Measurements from ENCODE around the gene CTXN2. TPM values are rescaled to one million over a fixed set of nuclear protein-coding genes. Genes with fewer than 3 reads are reported as not detected.
A peak's percentile ranks its signal among the peaks of the same experiment; 100 is the strongest.

The CTXN2 gene
- total RNA-seq (under 1 TPM in 2 of 4 donors, not detected in 2; 0.16 to 0.27 TPM), polyA plus RNA-seq (under 1 TPM in 1 of 3 donors, not detected in 2; 0.13 TPM)

DNA sequence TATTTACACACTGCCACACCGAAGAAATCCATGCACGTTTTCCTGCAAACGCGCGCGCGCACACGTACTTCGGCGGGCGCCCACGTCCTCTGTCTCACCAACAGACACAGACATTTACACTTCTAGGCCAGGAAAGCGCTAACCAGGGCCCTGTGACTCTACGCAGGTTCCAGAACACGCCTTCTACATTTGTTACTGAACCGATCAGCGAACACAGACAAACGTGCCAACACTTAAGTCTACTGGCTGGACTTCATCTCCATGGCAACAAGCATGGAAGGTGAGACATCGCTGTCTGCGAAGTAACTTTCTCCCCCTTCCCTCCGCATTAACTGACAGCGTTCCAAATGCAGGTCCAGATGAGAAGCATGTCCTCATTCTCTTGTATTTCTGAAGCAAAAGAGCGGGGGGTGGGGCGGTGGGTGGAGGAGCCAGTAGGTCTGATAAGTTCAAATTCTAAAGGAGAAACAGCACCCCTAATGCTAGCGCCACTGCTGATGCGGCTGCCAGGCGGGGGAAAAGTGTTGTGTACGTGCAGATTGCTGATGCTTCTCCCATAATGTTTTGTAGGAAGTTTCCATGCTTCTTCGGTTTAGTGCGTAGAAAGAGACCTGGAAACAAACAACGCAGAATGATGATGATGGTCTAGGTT lies at the start of gene CTXN2:
Gene CTXN2, plus strand, starts transcription at position 92 of the 652 bp plus-strand sequence. CDS start 9,636 bp downstream, outside the sequence.
- no peaks in the 10 kb centered on the region for H3K4me1 ChIP-seq
- intact Hi-C loops (cut with DNase I): no loop called here
- TF ChIP-seq, protein P1, sequence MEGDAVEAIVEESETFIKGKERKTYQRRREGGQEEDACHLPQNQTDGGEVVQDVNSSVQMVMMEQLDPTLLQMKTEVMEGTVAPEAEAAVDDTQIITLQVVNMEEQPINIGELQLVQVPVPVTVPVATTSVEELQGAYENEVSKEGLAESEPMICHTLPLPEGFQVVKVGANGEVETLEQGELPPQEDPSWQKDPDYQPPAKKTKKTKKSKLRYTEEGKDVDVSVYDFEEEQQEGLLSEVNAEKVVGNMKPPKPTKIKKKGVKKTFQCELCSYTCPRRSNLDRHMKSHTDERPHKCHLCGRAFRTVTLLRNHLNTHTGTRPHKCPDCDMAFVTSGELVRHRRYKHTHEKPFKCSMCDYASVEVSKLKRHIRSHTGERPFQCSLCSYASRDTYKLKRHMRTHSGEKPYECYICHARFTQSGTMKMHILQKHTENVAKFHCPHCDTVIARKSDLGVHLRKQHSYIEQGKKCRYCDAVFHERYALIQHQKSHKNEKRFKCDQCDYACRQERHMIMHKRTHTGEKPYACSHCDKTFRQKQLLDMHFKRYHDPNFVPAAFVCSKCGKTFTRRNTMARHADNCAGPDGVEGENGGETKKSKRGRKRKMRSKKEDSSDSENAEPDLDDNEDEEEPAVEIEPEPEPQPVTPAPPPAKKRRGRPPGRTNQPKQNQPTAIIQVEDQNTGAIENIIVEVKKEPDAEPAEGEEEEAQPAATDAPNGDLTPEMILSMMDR (IDR thresholded peaks at IDR 0.05): no peak
- TF ChIP-seq EP300 (IDR thresholded peaks at IDR 0.05) (no peak), POLR2A (IDR thresholded peaks at IDR 0.05) (no peak), POLR2AphosphoS5 (IDR thresholded peaks at IDR 0.05) (no peak)
- no peaks in the 10 kb centered on the region for H3K36me3 ChIP-seq
- no peak for DNase-seq
- H3K4me3 ChIP-seq: no peak within 1 kb of the TSS
- no peaks in the 10 kb centered on the region for H3K9me3 ChIP-seq
- no peak within 1 kb of the TSS for H3K27ac ChIP-seq
- WGBS, 2 donors: 11 to 12% methylated on average over 31 of the region's 31 CpGs
- peaks cover 0 to 28% (median 0%) of the 10 kb centered on the region in 3 donors for H3K27me3 ChIP-seq

DNA sequence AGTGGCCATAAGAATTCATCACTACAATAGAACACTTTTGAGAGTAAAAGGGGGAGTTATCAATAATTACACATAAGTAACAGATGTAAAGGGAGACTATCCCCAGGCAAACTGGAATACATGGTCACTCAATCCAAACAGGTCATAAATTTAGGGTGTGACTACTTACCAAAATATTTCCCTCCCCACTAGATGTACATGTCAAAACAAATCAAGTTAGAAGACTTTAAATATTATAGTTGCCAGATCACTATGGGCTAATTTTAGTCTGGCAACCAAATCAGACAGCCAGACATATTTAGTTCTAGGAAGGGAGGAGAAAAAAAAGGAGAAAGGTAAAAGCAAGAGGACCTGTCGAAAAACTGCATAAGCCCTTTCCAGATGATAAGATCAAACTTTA lies 47.6 kb upstream of the CTXN2 start:
- no peaks in the 10 kb centered on the region for H3K27me3 ChIP-seq
- peak overlapping the region in 2 of 4 donors; percentile 53 to 58 for H3K27ac ChIP-seq
- WGBS, 2 donors: 90 to 91% methylated on average over 1 of the region's 1 CpG
- peaks cover 0 to 40% (median 30%) of the 10 kb centered on the region in 4 donors for H3K4me1 ChIP-seq
- TF ChIP-seq EP300 (IDR thresholded peaks at IDR 0.05): no peak
- no peak for TF ChIP-seq POLR2A (IDR thresholded peaks at IDR 0.05)
- TF ChIP-seq POLR2AphosphoS5 (IDR thresholded peaks at IDR 0.05): peak in 3 of 4 donors; percentile 10 to 61 (median 54)
- TF ChIP-seq, protein P1 (IDR thresholded peaks at IDR 0.05): no peak
- peaks cover 0 to 17% (median 0%) of the 10 kb centered on the region in 4 donors for H3K36me3 ChIP-seq
- DNase-seq: no peak
- H3K4me3 ChIP-seq: no peak overlapping the region
- intact Hi-C loops (cut with DNase I): no loop called here
- no peaks in the 10 kb centered on the region for H3K9me3 ChIP-seq

DNA sequence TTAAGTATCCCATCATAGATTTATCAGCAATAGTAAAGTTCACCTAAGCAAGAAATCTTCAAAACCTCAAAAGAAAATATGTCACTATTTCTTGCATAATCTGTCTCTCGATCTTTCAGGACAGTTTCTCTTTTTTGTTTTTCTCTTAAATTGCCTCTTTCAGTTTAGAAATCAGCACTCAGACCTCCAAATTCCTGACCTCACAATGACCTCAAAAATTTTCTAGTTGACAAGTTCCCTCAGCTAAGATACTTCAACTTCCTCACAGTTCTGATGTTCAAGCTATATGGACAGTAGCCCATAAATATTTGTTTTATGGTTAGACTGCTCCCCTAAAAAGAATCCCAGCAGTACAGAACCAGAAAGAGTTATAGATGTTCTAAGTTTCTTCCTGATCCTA lies 46.6 kb upstream of the CTXN2 start:
- Histone ChIP-seq H3K9me3 (no peaks in the 10 kb centered on the region), H3K27ac (peak overlapping the region in 2 of 4 donors; percentile 4 to 58), H3K4me1 (peaks cover 0 to 40% (median 30%) of the 10 kb centered on the region in 4 donors), H3K36me3 (peaks cover 0 to 17% (median 0%) of the 10 kb centered on the region in 4 donors), H3K27me3 (no peaks in the 10 kb centered on the region), H3K4me3 (no peak overlapping the region)
- DNase-seq: no peak
- 54 to 66% methylated on average over 1 of the region's 1 CpG for WGBS, 2 donors
- intact Hi-C loops (cut with DNase I): no loop called here
- no peak for TF ChIP-seq EP300 (IDR thresholded peaks at IDR 0.05)
- no peak for TF ChIP-seq POLR2AphosphoS5 (IDR thresholded peaks at IDR 0.05)
- TF ChIP-seq POLR2A (IDR thresholded peaks at IDR 0.05): no peak
- TF ChIP-seq, protein P1 (IDR thresholded peaks at IDR 0.05): no peak

DNA sequence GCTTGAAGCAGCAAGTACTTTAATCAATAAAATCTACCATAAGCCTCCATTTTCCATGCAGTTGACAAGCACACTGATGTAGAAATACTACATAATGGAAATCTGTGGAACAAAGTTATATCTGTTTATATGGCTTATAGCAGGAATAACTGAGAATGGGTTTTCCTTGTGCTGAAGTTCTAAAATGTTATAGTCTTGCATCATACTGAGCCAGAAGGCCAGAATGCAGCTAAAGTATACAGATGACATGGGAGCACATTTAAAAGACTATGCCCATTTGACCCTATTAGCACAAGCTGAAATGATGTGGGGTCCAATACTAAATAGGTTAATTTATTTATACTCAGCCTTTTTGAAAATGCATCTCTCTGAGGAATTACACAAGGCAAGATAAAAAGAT lies 45.5 kb upstream of the CTXN2 start:
- no peak for DNase-seq
- Histone ChIP-seq H3K9me3 (no peaks in the 10 kb centered on the region), H3K36me3 (peaks cover 0 to 17% (median 0%) of the 10 kb centered on the region in 4 donors), H3K27me3 (no peaks in the 10 kb centered on the region), H3K27ac (no peak overlapping the region), H3K4me3 (no peak overlapping the region), H3K4me1 (peaks cover 0 to 40% (median 30%) of the 10 kb centered on the region in 4 donors)
- no peak for TF ChIP-seq POLR2AphosphoS5 (IDR thresholded peaks at IDR 0.05)
- TF ChIP-seq POLR2A (IDR thresholded peaks at IDR 0.05): no peak
- TF ChIP-seq EP300 (IDR thresholded peaks at IDR 0.05): no peak
- intact Hi-C loops (cut with DNase I): no loop called here

DNA sequence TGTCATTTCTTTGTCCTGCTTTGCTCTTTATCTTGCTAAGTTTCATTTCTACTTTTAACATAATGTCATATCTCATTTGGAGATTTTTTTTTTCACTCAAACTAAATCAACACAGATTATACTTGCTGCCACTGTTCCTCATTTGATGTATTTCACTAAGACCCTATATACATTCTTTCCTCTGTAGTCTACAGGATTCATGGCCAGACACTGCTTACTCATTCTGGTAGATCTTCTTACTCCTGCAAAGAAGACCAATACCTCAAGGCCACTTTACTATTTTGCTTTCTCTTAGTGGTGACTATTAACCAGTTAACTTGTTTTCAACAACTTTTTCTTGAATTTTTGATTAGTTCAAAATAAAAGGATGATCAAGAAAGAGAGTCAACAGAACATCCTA lies 44.1 kb upstream of the CTXN2 start:
- no peaks in the 10 kb centered on the region for H3K27me3 ChIP-seq
- DNase-seq: no peak
- H3K36me3 ChIP-seq: peaks cover 0 to 30% (median 0%) of the 10 kb centered on the region in 4 donors
- intact Hi-C loops (cut with DNase I): no loop called here
- H3K4me3 ChIP-seq: no peak overlapping the region
- no peaks in the 10 kb centered on the region for H3K9me3 ChIP-seq
- no peak overlapping the region for H3K27ac ChIP-seq
- H3K4me1 ChIP-seq: peaks cover 0 to 40% (median 30%) of the 10 kb centered on the region in 4 donors
- TF ChIP-seq POLR2AphosphoS5 (IDR thresholded peaks at IDR 0.05) (no peak), EP300 (IDR thresholded peaks at IDR 0.05) (no peak), POLR2A (IDR thresholded peaks at IDR 0.05) (no peak)
- TF ChIP-seq, protein P1 (IDR thresholded peaks at IDR 0.05): no peak
